Measurements from ENCODE around the gene SFXN5.

Gene SFXN5

GRCh38 chr2:72972352-72973136 is 99.0 kb downstream of the SFXN5 start:
- no peak for DNase-seq

GRCh38 chr2:72971036-72971435 is 100.5 kb downstream of the SFXN5 start:
- no peak for DNase-seq

GRCh38 chr2:72969706-72970105 is 101.8 kb downstream of the SFXN5 start:
- DNase-seq = no peak

GRCh38 chr2:72968286-72968685 is 103.2 kb downstream of the SFXN5 start:
- DNase-seq = no peak

- DNase-seq = no peak
Measured at GRCh38 chr2:72965770-72966450, 105.6 kb downstream of the SFXN5 start.

GRCh38 chr2:72965016-72965415 is 106.5 kb downstream of the SFXN5 start:
- no peak for DNase-seq

- no peak for DNase-seq
Measured at GRCh38 chr2:72964146-72964525, 107.4 kb downstream of the SFXN5 start.

- no peak for DNase-seq
Measured at GRCh38 chr2:72963423-72964145, 107.9 kb downstream of the SFXN5 start.

GRCh38 chr2:72962911-72963310 is 108.6 kb downstream of the SFXN5 start:
- no peak for DNase-seq

- DNase-seq = no peak
Measured at GRCh38 chr2:72961853-72962468, 109.6 kb downstream of the SFXN5 start.

- no peak for DNase-seq
Measured at GRCh38 chr2:72961036-72961720, 110.3 kb downstream of the SFXN5 start.

- no peak for DNase-seq
Measured at GRCh38 chr2:72959995-72960981, 111.2 kb downstream of the SFXN5 start.

- no peak for DNase-seq
Measured at GRCh38 chr2:72959554-72959953, 112.0 kb downstream of the SFXN5 start.

- no peak for DNase-seq
Measured at GRCh38 chr2:72958542-72959385, 112.7 kb downstream of the SFXN5 start.

- DNase-seq = no peak
Measured at GRCh38 chr2:72956936-72957335, 114.6 kb downstream of the SFXN5 start.

- no peak for DNase-seq
Measured at GRCh38 chr2:72956050-72956395, 115.5 kb downstream of the SFXN5 start.

GRCh38 chr2:72955228-72956049 is 116.1 kb downstream of the SFXN5 start:
- DNase-seq = peak; percentile 33

- no peak for DNase-seq
Measured at GRCh38 chr2:72954376-72955227, 116.9 kb downstream of the SFXN5 start.

- no peak for DNase-seq
Measured at GRCh38 chr2:72953976-72954375, 117.5 kb downstream of the SFXN5 start.
